PC-9 (cell line): ENCODE measurements around the gene WNT16. TPM values are rescaled to one million over a fixed set of nuclear protein-coding genes. Genes with fewer than 3 reads are reported as not detected.

Experiments used
- BruUV-seq: library from RNA; stranded (reverse); fragments of 400-500 nt; replicated peaks from 2 replicates; lab custom pipeline; 2021; lab: Mats Ljungman, UMichigan
- CTCF ChIA-PET: fragments of 300-600 bp; sonication (Branson Sonifier 250); formaldehyde crosslinking; loops from one replicate; lab custom pipeline; 2022; ENCODE audit warnings: antibody characterized with exemption; lab: Charles Lee
- POLR2A ChIA-PET: fragments of 300-600 bp; sonication (Branson Sonifier 250); formaldehyde crosslinking; loops from one replicate; lab custom pipeline; 2022; ENCODE audit warnings: antibody characterized with exemption; ENCODE audit not compliant: unreplicated experiment; lab: Charles Lee
- DNase-seq, 2 experiments: peaks; one replicate each; pipeline versions ENCODE4 v3.0.0 to v3.0.0-alpha.2; 2015 to 2022; ENCODE audit warnings: mixed read lengths in 1 of 2
- H2AFZ ChIP-seq: fragments of 200-600 bp; sonication (generic); 2 replicates; pipeline ENCODE4 v1.8.1; 2017; ENCODE audit warnings: antibody characterized with exemption
- H3F3A ChIP-seq: fragments of 200-600 bp; sonication (generic); 2 replicates; pipeline ENCODE4 v1.8.1; 2017; ENCODE audit warnings: antibody characterized with exemption, mild to moderate bottlenecking, low read depth; ENCODE audit not compliant: insufficient read depth
- H3K27ac ChIP-seq: fragments of 200-600 bp; sonication (generic); 2 replicates; pipeline ENCODE4 v1.6.1; 2016; ENCODE audit warnings: mixed run types
- H3K27me3 ChIP-seq: fragments of 200-600 bp; sonication (generic); 2 replicates; pipeline ENCODE4 v1.6.1; 2016; ENCODE audit warnings: low read depth, mixed run types; ENCODE audit not compliant: insufficient read depth
- H3K36me3 ChIP-seq: fragments of 200-600 bp; sonication (generic); 2 replicates; pipeline ENCODE4 v1.6.1; 2016; ENCODE audit warnings: low read depth, mixed run types
- H3K4me1 ChIP-seq: fragments of 200-600 bp; sonication (generic); replicated peaks from 2 replicates; pipeline ENCODE4 v1.6.1; 2016; ENCODE audit warnings: mixed run types; ENCODE audit not compliant: insufficient read depth
- H3K4me2 ChIP-seq: fragments of 200-600 bp; sonication (generic); 2 replicates; pipeline ENCODE4 v1.6.1; 2017; ENCODE audit warnings: mixed run types
- H3K4me3 ChIP-seq: fragments of 200-600 bp; sonication (generic); 2 replicates; pipeline ENCODE4 v1.6.1; 2016; ENCODE audit warnings: mixed run types
- H3K79me2 ChIP-seq: fragments of 200-600 bp; sonication (generic); 2 replicates; pipeline ENCODE4 v1.6.1; 2017; ENCODE audit warnings: low read depth, mixed run types
- H3K9me2 ChIP-seq: fragments of 200-600 bp; sonication (generic); 2 replicates; pipeline ENCODE4 v1.8.1; 2017; ENCODE audit warnings: mild to moderate bottlenecking; ENCODE audit not compliant: insufficient read depth
- H3K9me3 ChIP-seq: fragments of 200-600 bp; sonication (generic); 2 replicates; pipeline ENCODE4 v1.8.1; 2016; ENCODE audit warnings: low read depth; ENCODE audit not compliant: insufficient read depth
- H4K20me1 ChIP-seq: fragments of 200-600 bp; sonication (generic); 2 replicates; pipeline ENCODE4 v1.8.1; 2017; ENCODE audit not compliant: insufficient read depth
- EZH2 ChIP-seq: fragments of 200-600 bp; sonication (generic); IDR thresholded peaks from 2 replicates; pipeline ENCODE4 v1.8.0; 2017; ENCODE audit warnings: antibody characterized with exemption, low read depth
- intact Hi-C: fragments of 100-400 bp; cut with micrococcal nuclease; formaldehyde crosslinking; loops from one replicate; pipeline ENCODE4 v1.10.0; 2022; ENCODE audit not compliant: unreplicated experiment
- total RNA-seq: library from RNA; stranded (reverse); gene quantifications from 2 replicates; pipeline ENCODE4 v1.2.3, GENCODE V29; 2021
- TF ChIP-seq, protein P1 (sequence below): fragments of 200-600 bp; sonication (generic); conservative IDR thresholded peaks from 2 replicates; pipeline ENCODE4 v1.6.1; 2017; ENCODE audit warnings: mixed run types, antibody characterized with exemption, mild to moderate bottlenecking, moderate library complexity

The WNT16 gene
- total RNA-seq, 1 experiment from 2014 or later: not detected

- POLR2A ChIA-PET: no interaction called here
Observed at GRCh38 chr7:121355574-121355973, 26.8 kb downstream of the WNT16 start.

GRCh38 chr7:121360564-121360963 is 31.8 kb downstream of the WNT16 start:
- DNase-seq: no peak
- Histone ChIP-seq H3F3A (peaks cover 16% of the 10 kb centered on the region; the same call in 1 of the 2 replicates), H3K9me3 (no peaks in the 10 kb centered on the region), H3K27ac (no peak overlapping the region), H3K4me1 (no peaks in the 10 kb centered on the region), H3K4me2 (no peak overlapping the region), H3K36me3 (peaks cover 66% of the 10 kb centered on the region), H3K9me2 (no peaks in the 10 kb centered on the region), H3K27me3 (no peaks in the 10 kb centered on the region), H3K79me2 (peaks cover 10% of the 10 kb centered on the region), H2AFZ (no peak overlapping the region), H3K4me3 (no peak overlapping the region), H4K20me1 (no peaks in the 10 kb centered on the region)
- intact Hi-C loops: no loop called here
- no peak for TF ChIP-seq EZH2
- TF ChIP-seq, protein P1, sequence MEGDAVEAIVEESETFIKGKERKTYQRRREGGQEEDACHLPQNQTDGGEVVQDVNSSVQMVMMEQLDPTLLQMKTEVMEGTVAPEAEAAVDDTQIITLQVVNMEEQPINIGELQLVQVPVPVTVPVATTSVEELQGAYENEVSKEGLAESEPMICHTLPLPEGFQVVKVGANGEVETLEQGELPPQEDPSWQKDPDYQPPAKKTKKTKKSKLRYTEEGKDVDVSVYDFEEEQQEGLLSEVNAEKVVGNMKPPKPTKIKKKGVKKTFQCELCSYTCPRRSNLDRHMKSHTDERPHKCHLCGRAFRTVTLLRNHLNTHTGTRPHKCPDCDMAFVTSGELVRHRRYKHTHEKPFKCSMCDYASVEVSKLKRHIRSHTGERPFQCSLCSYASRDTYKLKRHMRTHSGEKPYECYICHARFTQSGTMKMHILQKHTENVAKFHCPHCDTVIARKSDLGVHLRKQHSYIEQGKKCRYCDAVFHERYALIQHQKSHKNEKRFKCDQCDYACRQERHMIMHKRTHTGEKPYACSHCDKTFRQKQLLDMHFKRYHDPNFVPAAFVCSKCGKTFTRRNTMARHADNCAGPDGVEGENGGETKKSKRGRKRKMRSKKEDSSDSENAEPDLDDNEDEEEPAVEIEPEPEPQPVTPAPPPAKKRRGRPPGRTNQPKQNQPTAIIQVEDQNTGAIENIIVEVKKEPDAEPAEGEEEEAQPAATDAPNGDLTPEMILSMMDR: no peak
- ChIA-PET POLR2A (interaction anchor here (0.7 kb wide), 1 partner anchor 197 kb away, joined by 3 read pairs; no protein-coding TSS in a partner anchor), CTCF (no interaction called here)
- no TSS peak for BruUV-seq

More at GRCh38 chr7:121355574-121355973, 26.8 kb downstream of the WNT16 start:
- Histone ChIP-seq H2AFZ (no peak overlapping the region), H3K36me3 (peaks cover 50% of the 10 kb centered on the region), H3K27ac (no peak overlapping the region), H3K27me3 (no peaks in the 10 kb centered on the region), H3K9me3 (no peaks in the 10 kb centered on the region), H4K20me1 (no peaks in the 10 kb centered on the region), H3K4me3 (no peak overlapping the region), H3K9me2 (no peaks in the 10 kb centered on the region), H3K79me2 (no peaks in the 10 kb centered on the region), H3K4me2 (no peak overlapping the region), H3F3A (peaks cover 10% of the 10 kb centered on the region; the same call in 1 of the 2 replicates), H3K4me1 (no peaks in the 10 kb centered on the region)
- TF ChIP-seq, protein P1: no peak
- no peak for TF ChIP-seq EZH2
- no TSS peak for BruUV-seq
- intact Hi-C loops: no loop called here
- CTCF ChIA-PET: no interaction called here
- no peak for DNase-seq

DNA sequence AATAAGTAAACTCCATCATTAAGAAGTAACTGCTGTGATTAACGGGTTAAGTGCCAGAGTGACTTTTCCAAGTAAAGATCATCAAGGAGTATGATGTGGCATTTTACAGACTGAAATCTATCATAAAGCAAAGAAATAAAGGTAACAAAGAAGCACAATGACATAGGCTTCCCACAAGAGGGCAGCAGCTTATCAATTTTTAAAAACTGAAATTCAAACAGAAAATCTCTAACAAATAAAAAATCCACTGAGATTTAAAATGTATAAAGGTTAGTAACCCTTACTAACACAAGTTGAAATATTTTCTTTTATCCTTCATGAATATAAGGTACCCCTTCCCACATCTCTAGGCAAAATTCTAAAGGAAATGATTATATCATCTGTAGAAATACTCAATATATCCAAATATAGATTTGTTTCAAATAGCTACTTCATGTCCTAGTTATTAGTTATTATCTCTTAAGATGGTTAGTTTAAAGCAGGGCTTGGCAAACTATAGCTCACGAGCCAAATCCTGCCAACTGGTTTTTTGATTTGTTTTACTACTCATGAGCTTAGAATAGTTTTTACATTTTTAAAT is 38.1 kb downstream of the WNT16 start:
- no peak overlapping the region for H3K4me3 ChIP-seq
- H4K20me1 ChIP-seq: peaks cover 6% of the 10 kb centered on the region; the same call in 1 of the 2 replicates
- TF ChIP-seq, protein P1: peak; percentile 94
- TF ChIP-seq EZH2: no peak
- H3K27me3 ChIP-seq: no peaks in the 10 kb centered on the region
- H3K9me2 ChIP-seq: no peaks in the 10 kb centered on the region
- peaks cover 16% of the 10 kb centered on the region; the same call in 1 of the 2 replicates for H3K4me1 ChIP-seq
- H3K9me3 ChIP-seq: no peaks in the 10 kb centered on the region
- CTCF ChIA-PET: interaction anchor here (0.5 to 2.0 kb wide), 10 partner anchors 30 to 627 kb away, joined by 3 to 14 read pairs (median 6); partner anchors contain the start of gene FAM3C
- H3F3A ChIP-seq: peaks cover 30% of the 10 kb centered on the region; the same call in 1 of the 2 replicates
- intact Hi-C loops: loop anchor here (1.0 to 5.0 kb wide), 4 partner anchors 76 to 628 kb away; no protein-coding TSS in a partner anchor
- peak; percentile 15 to 48 for DNase-seq
- 0 out of 2 replicates have a peak overlapping the region, but pooled peaks have one; percentile 4 for H3K4me2 ChIP-seq
- peaks cover 66% of the 10 kb centered on the region for H3K36me3 ChIP-seq
- no peak overlapping the region for H2AFZ ChIP-seq
- peak overlapping the region; percentile 38 for H3K27ac ChIP-seq
- no TSS peak for BruUV-seq
- POLR2A ChIA-PET: interaction anchor here (0.6 to 0.7 kb wide), 2 partner anchors 181 to 1773 kb away, joined by 3 to 7 read pairs; no protein-coding TSS in a partner anchor
- H3K79me2 ChIP-seq: peaks cover 21% of the 10 kb centered on the region
